ENCODE data around the gene YDJC. TPM values are rescaled to one million over a fixed set of nuclear protein-coding genes. Genes with fewer than 3 reads are reported as not detected.

YDJC gene
- 58.8 and 83.7 TPM in 2 replicates for total RNA-seq (2014; rRNA removed; shearing (Covaris generic))
- polyA plus RNA-seq (2016; fragmentation: Nextera tagmentation; extraction: Ambion mirVana): 53.3 and 58.4 TPM in 2 replicates
- long read RNA-seq, transcript YDJC-203 (5 exons, 1,410 nt): minor isoform, 18 of 65 reads
- long read RNA-seq, transcript YDJC-206 (4 exons, 1,494 nt): minor isoform, 7 of 65 reads
- long read RNA-seq, transcript YDJC-201 (5 exons, 1,351 nt): major isoform, 20 of 65 reads
- long read RNA-seq, partial matches to known transcripts: 4 of 65 reads
- long read RNA-seq, other reads (novel, unspliced or antisense): 12 of 65 reads

- H2AFZ ChIP-seq: peak within 1 kb of the TSS; percentile 78; the same call in 1 of the 2 replicates
- H3K27me3 ChIP-seq (ENCODE audit: insufficient read depth): no peaks in the 10 kb centered on the region
- peak; percentile 96 for DNase-seq (ENCODE audit: low spot score)
- H3F3A ChIP-seq (replicated peaks; ENCODE audit: low read depth): peaks cover 10% of the 10 kb centered on the region; the same call in 1 of the 2 replicates
- Mint-ChIP-seq H3K9me3 (peaks cover 10% of the 10 kb centered on the region; the same call in 2 of the 3 replicates), H3K4me3 (peak within 1 kb of the TSS; percentile 89), H3K36me3 (ENCODE audit: low read depth) (peaks cover 19% of the 10 kb centered on the region), H3K27ac (peak within 1 kb of the TSS; percentile 89), H3K27me3 (ENCODE audit: insufficient read depth, low read depth, poor library complexity) (peaks cover 21% of the 10 kb centered on the region), H3K4me1 (peaks cover 17% of the 10 kb centered on the region)
- H3K4me2 ChIP-seq: peak within 1 kb of the TSS; percentile 93
- peak within 1 kb of the TSS; percentile 98 for H3K4me3 ChIP-seq
- H3K79me2 ChIP-seq (replicated peaks; ENCODE audit: insufficient read depth): peaks cover 11% of the 10 kb centered on the region
- H3K36me3 ChIP-seq (ENCODE audit: insufficient read depth): peaks cover 8% of the 10 kb centered on the region
- H4K20me1 ChIP-seq (replicated peaks; ENCODE audit: insufficient read depth): peaks cover 31% of the 10 kb centered on the region
- H3K27ac ChIP-seq (ENCODE audit: low read depth): no peak within 1 kb of the TSS
- ATAC-seq: peak; percentile 83
- no peaks in the 10 kb centered on the region for H3K9me2 ChIP-seq (ENCODE audit: insufficient read depth)
- peaks cover 9% of the 10 kb centered on the region; the same call in 1 of the 2 replicates for H3K4me1 ChIP-seq (ENCODE audit: insufficient read depth)
- TF ChIP-seq JUNB (IDR thresholded peaks at IDR 0.05; ENCODE audit: unreplicated experiment) (no peak), REST (IDR thresholded peaks at IDR 0.05; ENCODE audit: unreplicated experiment) (no peak), EZH2 (IDR thresholded peaks at IDR 0.05; ENCODE audit: low read depth, unreplicated experiment) (no peak), NANOG (IDR thresholded peaks at IDR 0.05; ENCODE audit: borderline replicate concordance) (no peak), CTCF (conservative IDR thresholded peaks at IDR 0.05; ENCODE audit: low read depth in 2 of 2) (peak; percentile 55 to 76), ZNF462 (CRISPR knock-in tag; IDR thresholded peaks at IDR 0.05) (no peak), ZNF331 (CRISPR knock-in tag; IDR thresholded peaks at IDR 0.05; ENCODE audit: low read depth) (no peak), STAT1 (IDR thresholded peaks at IDR 0.05; ENCODE audit: unreplicated experiment) (no peak), ETS1 (IDR thresholded peaks at IDR 0.05) (peak; percentile 8; the same call in 1 of the 2 replicates), ZNF114 (CRISPR knock-in tag; IDR thresholded peaks at IDR 0.05) (no peak), EZH2phosphoT487 (IDR thresholded peaks at IDR 0.05; ENCODE audit: unreplicated experiment) (no peak)
Measured at GRCh38 chr22:21629255-21630149, at the start of gene YDJC. Gene YDJC (minus strand): TSS chr22:21630022. CDS start chr22:21630014, 8 bp downstream.
